ENCODE measurements around the gene MYH6. TPM values are rescaled to one million over a fixed set of nuclear protein-coding genes. Genes with fewer than 3 reads are reported as not detected.

The MYH6 gene
- total RNA-seq, 1 experiment from 2014 or later: 0.07 TPM

DNA sequence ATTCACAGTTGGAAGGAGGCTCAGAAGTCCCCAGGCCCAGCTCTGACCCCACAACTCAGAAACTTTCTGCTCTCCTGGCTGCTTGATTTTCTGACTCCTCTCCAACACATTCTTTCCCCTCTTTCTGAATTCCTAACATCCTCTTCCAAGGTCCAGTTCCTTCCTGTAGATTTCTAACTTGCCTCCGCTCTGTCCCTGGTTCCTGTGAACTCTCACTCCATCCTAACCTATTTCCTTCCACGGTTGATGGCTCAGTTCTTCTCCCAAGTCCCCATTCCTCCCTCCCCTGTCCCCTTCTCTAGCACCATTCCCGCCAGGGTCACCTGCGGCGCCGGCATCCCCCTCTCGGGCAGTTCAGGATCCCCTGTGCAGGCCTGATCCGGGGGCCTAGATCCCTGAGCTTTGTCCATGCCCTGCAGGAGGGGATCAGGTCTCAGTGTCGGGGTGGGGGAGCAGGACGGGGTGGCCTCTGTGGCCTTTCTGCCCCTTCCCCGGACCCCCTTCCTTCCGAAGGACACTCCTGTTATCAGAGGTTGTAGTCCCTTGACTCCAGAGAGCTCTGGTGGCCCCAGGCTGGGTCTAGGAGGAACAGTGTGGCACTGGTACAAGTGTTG, 49.4 kb downstream of the MYH6 start:
- no peak overlapping the region for H2BK5ac ChIP-seq (ENCODE audit: insufficient read length, low read length)
- no peak overlapping the region for H3T11ph ChIP-seq (ENCODE audit: low read length)
- no peaks in the 10 kb centered on the region for H3K23me2 ChIP-seq (ENCODE audit: insufficient read length, low read depth, low read length, poor library complexity, severe bottlenecking)
- peak overlapping the region in 1 of 3 experiments; percentile 67; a peak in 2 of 7 replicates for H3K27ac Mint-ChIP-seq
- no peak overlapping the region for H3K14ac ChIP-seq (ENCODE audit: insufficient read depth, low read length)
- H4K20me1 ChIP-seq (ENCODE audit: control insufficient read depth, insufficient read depth, insufficient read length): no peaks in the 10 kb centered on the region
- no peak overlapping the region for H4K8ac ChIP-seq (replicated peaks; ENCODE audit: insufficient read length, low read depth, low read length)
- TF ChIP-seq, protein P1, sequence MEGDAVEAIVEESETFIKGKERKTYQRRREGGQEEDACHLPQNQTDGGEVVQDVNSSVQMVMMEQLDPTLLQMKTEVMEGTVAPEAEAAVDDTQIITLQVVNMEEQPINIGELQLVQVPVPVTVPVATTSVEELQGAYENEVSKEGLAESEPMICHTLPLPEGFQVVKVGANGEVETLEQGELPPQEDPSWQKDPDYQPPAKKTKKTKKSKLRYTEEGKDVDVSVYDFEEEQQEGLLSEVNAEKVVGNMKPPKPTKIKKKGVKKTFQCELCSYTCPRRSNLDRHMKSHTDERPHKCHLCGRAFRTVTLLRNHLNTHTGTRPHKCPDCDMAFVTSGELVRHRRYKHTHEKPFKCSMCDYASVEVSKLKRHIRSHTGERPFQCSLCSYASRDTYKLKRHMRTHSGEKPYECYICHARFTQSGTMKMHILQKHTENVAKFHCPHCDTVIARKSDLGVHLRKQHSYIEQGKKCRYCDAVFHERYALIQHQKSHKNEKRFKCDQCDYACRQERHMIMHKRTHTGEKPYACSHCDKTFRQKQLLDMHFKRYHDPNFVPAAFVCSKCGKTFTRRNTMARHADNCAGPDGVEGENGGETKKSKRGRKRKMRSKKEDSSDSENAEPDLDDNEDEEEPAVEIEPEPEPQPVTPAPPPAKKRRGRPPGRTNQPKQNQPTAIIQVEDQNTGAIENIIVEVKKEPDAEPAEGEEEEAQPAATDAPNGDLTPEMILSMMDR (conservative IDR thresholded peaks at IDR 0.05): no peak
- H3K56ac ChIP-seq (ENCODE audit: insufficient read length, low read depth, low read length): no peak overlapping the region
- no peaks in the 10 kb centered on the region for H3K9me3 Mint-ChIP-seq
- no peaks in the 10 kb centered on the region; the same call in 1 of the 2 replicates for H3K27me3 ChIP-seq (ENCODE audit: insufficient read depth, low read length)
- H2AFZ ChIP-seq (ENCODE audit: low read length): no peak overlapping the region
- no peak overlapping the region for H2AK5ac ChIP-seq (ENCODE audit: insufficient read length, low read length)
- peaks cover 15 to 18% of the 10 kb centered on the region in 2 experiments for H3K4me1 Mint-ChIP-seq
- peaks cover 15% of the 10 kb centered on the region for H3K27me3 Mint-ChIP-seq (ENCODE audit: low read depth)
- H3K23ac ChIP-seq (ENCODE audit: insufficient read length, low read depth, low read length): no peak overlapping the region
- H3K9me3 ChIP-seq (ENCODE audit: control insufficient read depth, low read depth, low read length): no peaks in the 10 kb centered on the region
- no peak overlapping the region for H2BK120ac ChIP-seq (ENCODE audit: low read depth, low read length, poor library complexity, severe bottlenecking)
- H3K4ac ChIP-seq (ENCODE audit: low read depth, low read length): no peak overlapping the region
- H2BK15ac ChIP-seq (ENCODE audit: low read depth, low read length): no peak overlapping the region
- no peaks in the 10 kb centered on the region for H3K79me1 ChIP-seq (ENCODE audit: insufficient read depth, low read depth, low read length, poor library complexity, severe bottlenecking)
- WGBS (ENCODE audit: extremely low coverage, insufficient read length, low lambda C conversion rate): no CpG with 5 or more reads among the region's 12 CpGs
- DNase-seq: peak; percentile 13
- H3K36me3 Mint-ChIP-seq (ENCODE audit: insufficient read depth in 1 of 3, low read depth in 3 of 3): peaks cover 18 to 58% (median 43%) of the 10 kb centered on the region in 3 experiments
- H3K79me2 ChIP-seq (ENCODE audit: insufficient read depth, low read length): no peaks in the 10 kb centered on the region
- H4K5ac ChIP-seq (ENCODE audit: insufficient read length, low read depth, low read length): no peak overlapping the region
- no peaks in the 10 kb centered on the region for H3K4me1 ChIP-seq (ENCODE audit: insufficient read depth, low read length)
- no peak overlapping the region for H2BK12ac ChIP-seq (ENCODE audit: insufficient read length, low read depth, low read length)
- no peak overlapping the region for H3K18ac ChIP-seq (ENCODE audit: insufficient read length, low read depth, low read length)
- no peak overlapping the region for H3K9ac ChIP-seq (ENCODE audit: extremely low read depth, insufficient read length, low read length)
- no peak overlapping the region for H2BK20ac ChIP-seq (ENCODE audit: low read depth, low read length, poor library complexity, severe bottlenecking)
- no peak overlapping the region for H4K91ac ChIP-seq (ENCODE audit: insufficient read length, low read depth, low read length)
- no peak overlapping the region for H3K4me3 Mint-ChIP-seq
- no peak overlapping the region for H3K27ac ChIP-seq (ENCODE audit: insufficient read length, low read depth, low read length)
- H3K4me2 ChIP-seq (ENCODE audit: insufficient read depth, insufficient read length, low read length): no peak overlapping the region
